ENCODE results near the gene P2RY4. TPM values are rescaled to one million over a fixed set of nuclear protein-coding genes. Genes with fewer than 3 reads are reported as not detected.

Gene P2RY4
- total RNA-seq, 2 donors from 2014 or later: not detected

GRCh38 chrX:70264784-70265183 is 4.8 kb upstream of the P2RY4 start:
- no peak for DNase-seq (ENCODE audit: low spot score)
- H3K4me3 ChIP-seq: no peak overlapping the region
- TF ChIP-seq, protein P1, sequence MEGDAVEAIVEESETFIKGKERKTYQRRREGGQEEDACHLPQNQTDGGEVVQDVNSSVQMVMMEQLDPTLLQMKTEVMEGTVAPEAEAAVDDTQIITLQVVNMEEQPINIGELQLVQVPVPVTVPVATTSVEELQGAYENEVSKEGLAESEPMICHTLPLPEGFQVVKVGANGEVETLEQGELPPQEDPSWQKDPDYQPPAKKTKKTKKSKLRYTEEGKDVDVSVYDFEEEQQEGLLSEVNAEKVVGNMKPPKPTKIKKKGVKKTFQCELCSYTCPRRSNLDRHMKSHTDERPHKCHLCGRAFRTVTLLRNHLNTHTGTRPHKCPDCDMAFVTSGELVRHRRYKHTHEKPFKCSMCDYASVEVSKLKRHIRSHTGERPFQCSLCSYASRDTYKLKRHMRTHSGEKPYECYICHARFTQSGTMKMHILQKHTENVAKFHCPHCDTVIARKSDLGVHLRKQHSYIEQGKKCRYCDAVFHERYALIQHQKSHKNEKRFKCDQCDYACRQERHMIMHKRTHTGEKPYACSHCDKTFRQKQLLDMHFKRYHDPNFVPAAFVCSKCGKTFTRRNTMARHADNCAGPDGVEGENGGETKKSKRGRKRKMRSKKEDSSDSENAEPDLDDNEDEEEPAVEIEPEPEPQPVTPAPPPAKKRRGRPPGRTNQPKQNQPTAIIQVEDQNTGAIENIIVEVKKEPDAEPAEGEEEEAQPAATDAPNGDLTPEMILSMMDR (IDR thresholded peaks at IDR 0.05): no peak
- no peaks in the 10 kb centered on the region for H3K4me1 ChIP-seq
- H3K27me3 ChIP-seq: no peaks in the 10 kb centered on the region
- no peak overlapping the region for H3K27ac ChIP-seq
- no peaks in the 10 kb centered on the region for H3K9me3 ChIP-seq
- H3K36me3 ChIP-seq: no peaks in the 10 kb centered on the region

- Histone ChIP-seq H3K4me3 (no peak overlapping the region), H3K27ac (no peak overlapping the region), H3K9me3 (no peaks in the 10 kb centered on the region), H3K4me1 (no peaks in the 10 kb centered on the region), H3K36me3 (no peaks in the 10 kb centered on the region), H3K27me3 (no peaks in the 10 kb centered on the region)
- TF ChIP-seq, protein P1 (IDR thresholded peaks at IDR 0.05): peak in 1 of 2 donors; percentile 66
- DNase-seq (ENCODE audit: low spot score): no peak
These were observed 3.1 kb upstream of the P2RY4 start for GRCh38 chrX:70262952-70263567.

GRCh38 chrX:70257423-70258288 is 2.3 kb downstream of the P2RY4 start:
- H3K27ac ChIP-seq: no peak overlapping the region
- no peaks in the 10 kb centered on the region for H3K4me1 ChIP-seq
- TF ChIP-seq, protein P1 (IDR thresholded peaks at IDR 0.05): no peak
- H3K27me3 ChIP-seq: no peaks in the 10 kb centered on the region
- H3K4me3 ChIP-seq: no peak overlapping the region
- no peaks in the 10 kb centered on the region for H3K36me3 ChIP-seq
- DNase-seq (ENCODE audit: low spot score): no peak
- H3K9me3 ChIP-seq: no peaks in the 10 kb centered on the region

- Histone ChIP-seq H3K4me1 (no peaks in the 10 kb centered on the region), H3K27ac (peak overlapping the region in 1 of 2 donors; percentile 23), H3K27me3 (no peaks in the 10 kb centered on the region), H3K36me3 (no peaks in the 10 kb centered on the region), H3K4me3 (no peak overlapping the region), H3K9me3 (no peaks in the 10 kb centered on the region)
- DNase-seq (ENCODE audit: low spot score): no peak
- TF ChIP-seq, protein P1 (IDR thresholded peaks at IDR 0.05): no peak
These were observed 4.6 kb downstream of the P2RY4 start for GRCh38 chrX:70255452-70255851.

DNA sequence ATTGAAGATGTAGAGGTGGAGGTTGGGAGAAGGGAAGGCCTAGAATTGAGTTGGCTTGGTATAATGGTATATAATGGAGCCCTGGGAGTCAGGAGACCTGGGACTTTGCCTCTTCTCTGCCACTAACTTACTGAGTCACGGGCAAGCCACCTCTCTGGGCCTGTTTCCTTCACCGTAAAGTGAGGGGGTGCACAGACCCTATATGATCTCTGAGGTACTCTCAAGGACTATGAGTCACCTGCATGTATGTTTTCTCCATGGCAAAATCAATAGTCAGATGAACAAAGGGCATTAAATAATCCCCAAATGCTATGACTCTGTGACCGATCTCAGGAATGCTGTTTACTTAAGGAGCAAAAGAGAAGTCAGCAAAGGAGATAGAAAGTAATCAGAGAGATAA is 5.1 kb downstream of the P2RY4 start:
- H3K4me3 ChIP-seq: no peak overlapping the region
- no peaks in the 10 kb centered on the region for H3K9me3 ChIP-seq
- H3K27ac ChIP-seq: peak overlapping the region in 1 of 2 donors; percentile 23
- no peaks in the 10 kb centered on the region for H3K36me3 ChIP-seq
- TF ChIP-seq, protein P1 (IDR thresholded peaks at IDR 0.05): no peak
- H3K4me1 ChIP-seq: no peaks in the 10 kb centered on the region
- no peak for DNase-seq (ENCODE audit: low spot score)
- no peaks in the 10 kb centered on the region for H3K27me3 ChIP-seq

Data from right atrium auricular region (tissue), 2 donors.